Panc1 (cell line): ENCODE measurements around the gene ZDHHC8. TPM values are rescaled to one million over a fixed set of nuclear protein-coding genes. Genes with fewer than 3 reads are reported as not detected.

Source experiments
- ATAC-seq: fragments of 200-7000 bp; cut with Tn5 transposase; 2 replicates; pipeline ENCODE4 v1.9.1; 2020; ENCODE audit warnings: mild to moderate bottlenecking, moderate library complexity
- BruUV-seq: library from RNA; stranded (reverse); fragments of 400-500 nt; replicated peaks from 2 replicates; lab custom pipeline; 2021; lab: Mats Ljungman, UMichigan
- CTCF ChIA-PET: fragments of 300-600 bp; sonication (Branson Sonifier 250); formaldehyde crosslinking; loops from one replicate; lab custom pipeline; 2022; ENCODE audit warnings: antibody characterized with exemption; lab: Charles Lee
- POLR2A ChIA-PET: fragments of 300-600 bp; sonication (Branson Sonifier 250); formaldehyde crosslinking; loops from one replicate; lab custom pipeline; 2022; ENCODE audit warnings: antibody characterized with exemption; lab: Charles Lee
- DNase-seq: peaks from one replicate; pipeline ENCODE4 v3.0.0-alpha.2; 2010; ENCODE audit warnings: low read depth, low spot score
- H3K27ac ChIP-seq: 2 replicates; pipeline ENCODE4 v1.5.1; 2011; ENCODE audit warnings: mild to moderate bottlenecking, low read length, inconsistent platforms
- H3K27me3 ChIP-seq: fragments of 200-500 bp; sonication (Bioruptor generic); 2 replicates; pipeline ENCODE4 v1.6.0; 2014; ENCODE audit warnings: low read length, inconsistent platforms; ENCODE audit not compliant: control insufficient read depth, insufficient read depth
- H3K36me3 ChIP-seq: fragments of 200-500 bp; sonication (Bioruptor generic); 2 replicates; pipeline ENCODE4 v1.5.1; 2014; ENCODE audit warnings: inconsistent platforms, mild to moderate bottlenecking, low read length, moderate library complexity; ENCODE audit not compliant: control insufficient read depth, insufficient read depth
- H3K4me1 ChIP-seq: 2 replicates; pipeline ENCODE4 v1.5.1; 2011; ENCODE audit warnings: inconsistent platforms, mild to moderate bottlenecking, low read length, moderate library complexity; ENCODE audit not compliant: control insufficient read depth, insufficient read depth
- H3K4me3 ChIP-seq, 2 experiments: 2 replicates each; pipeline ENCODE4 v1.5.1; 2011 to 2012; ENCODE audit warnings: low read depth in 2 of 2, low read length in 2 of 2, mild to moderate bottlenecking in 2 of 2, inconsistent platforms in 1 of 2, moderate library complexity in 1 of 2
- H3K9me3 ChIP-seq: fragments of 200-500 bp; sonication (Bioruptor generic); 2 replicates; pipeline ENCODE4 v1.5.1; 2014; ENCODE audit warnings: low read depth, mild to moderate bottlenecking, inconsistent platforms, low read length, moderate library complexity; ENCODE audit not compliant: control insufficient read depth, insufficient read depth
- POLR2AphosphoS5 ChIP-seq: IDR thresholded peaks from 2 replicates; pipeline ENCODE4 v1.6.1; 2012; ENCODE audit warnings: mild to moderate bottlenecking, low read depth, low read length, moderate library complexity
- SIN3A ChIP-seq: IDR thresholded peaks from 2 replicates; pipeline ENCODE4 v1.6.1; 2012; ENCODE audit warnings: low read depth, mild to moderate bottlenecking, low read length, moderate library complexity, borderline replicate concordance; ENCODE audit not compliant: insufficient read depth
- TCF7L2 ChIP-seq: IDR thresholded peaks from 2 replicates; pipeline ENCODE4 v1.6.1; 2011; ENCODE audit warnings: mild to moderate bottlenecking, low read depth, low read length, inconsistent platforms
- in situ Hi-C: cut with HindIII; loops from 2 replicates; pipeline ENCODE4 v1.10.0; 2016; ENCODE audit warnings: low sequenced_read_pairs, low pct_unique_long_range_greater_than_20kb
- intact Hi-C: fragments of 100-400 bp; cut with micrococcal nuclease; formaldehyde crosslinking; loops from one replicate; pipeline ENCODE4 v1.10.0; 2022; ENCODE audit not compliant: unreplicated experiment
- total RNA-seq: library from RNA; stranded (reverse); gene quantifications from one replicate; pipeline ENCODE4 v1.2.1, GENCODE V29; 2021; ENCODE audit not compliant: unreplicated experiment
- TF ChIP-seq, protein P1 (sequence below), 2 experiments: IDR thresholded peaks; 2 replicates each; pipeline ENCODE4 v1.6.1; 2011 to 2012; ENCODE audit warnings: low read depth in 2 of 2, control low read depth in 1 of 2, low read length in 1 of 2, mild to moderate bottlenecking in 1 of 2, moderate library complexity in 1 of 2; ENCODE audit not compliant: insufficient read depth in 1 of 2
- TF ChIP-seq, protein P2 (sequence below): fragments of 450-650 bp; IDR thresholded peaks from 2 replicates; pipeline ENCODE4 v1.5.1; 2017; ENCODE audit warnings: mild to moderate bottlenecking

The ZDHHC8 gene
- total RNA-seq, 1 experiment from 2014 or later: 79.0 TPM

DNA sequence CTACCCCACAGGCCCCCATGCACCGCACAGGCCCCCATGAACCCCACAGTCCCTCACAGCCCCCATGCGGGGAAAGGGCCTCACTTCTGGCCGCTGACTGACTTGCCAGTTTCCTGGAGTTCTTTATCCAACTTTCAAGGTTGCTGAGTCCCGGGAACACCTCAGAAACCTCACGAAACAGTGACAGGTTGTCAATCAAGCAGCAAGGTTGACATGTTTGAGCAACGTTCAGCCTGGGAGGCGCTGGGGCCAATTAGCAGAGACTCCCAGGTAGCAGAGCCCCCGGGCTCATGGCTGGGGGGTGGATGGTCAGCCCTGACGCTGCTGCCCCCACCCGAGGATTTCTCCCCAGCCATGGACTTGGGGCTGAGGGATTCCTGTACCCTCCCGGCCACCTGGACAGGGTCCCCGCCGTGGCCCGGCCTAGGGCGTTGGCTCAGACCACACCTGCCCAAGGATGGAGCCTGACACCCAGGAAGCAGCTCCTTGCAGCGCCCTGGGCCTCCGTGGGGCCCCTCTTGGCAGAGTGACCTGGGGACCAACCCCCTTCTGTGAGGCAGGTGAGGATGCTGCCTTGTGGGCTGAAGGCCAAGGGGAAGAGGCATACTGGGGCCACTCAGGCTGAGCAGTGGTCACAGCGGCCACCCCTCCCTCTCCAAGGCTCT is 53.0 kb downstream of the ZDHHC8 start:
- ChIA-PET POLR2A (no interaction called here), CTCF (no interaction called here)
- no TSS peak for BruUV-seq

DNA sequence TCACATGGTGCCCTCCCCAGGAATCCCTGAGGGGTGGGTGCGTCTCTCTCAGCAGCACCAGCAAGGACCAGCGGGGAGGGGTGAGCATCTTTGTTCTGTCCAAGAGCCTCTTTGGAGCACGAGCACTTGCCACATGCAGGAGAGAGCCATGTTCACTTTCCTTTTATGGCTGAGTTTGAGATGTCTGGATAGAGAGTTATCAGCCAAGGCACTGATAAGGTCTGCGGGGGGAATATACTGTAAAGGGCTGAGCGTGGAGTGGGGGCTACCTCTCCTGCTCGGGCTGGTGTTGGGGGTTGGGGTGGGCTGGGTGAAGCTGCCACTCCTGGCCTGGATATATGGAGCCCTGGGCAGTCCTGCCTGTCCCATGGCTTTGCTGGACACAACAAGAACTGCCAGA is 54.1 kb downstream of the ZDHHC8 start:
- DNase-seq (no peak), ATAC-seq (no peak)
- in situ Hi-C loops (no loop called here), intact Hi-C loops (no loop called here)
- H3K27ac ChIP-seq: no peak overlapping the region
- no peaks in the 10 kb centered on the region for H3K27me3 ChIP-seq
- ChIA-PET CTCF (no interaction called here), POLR2A (no interaction called here)
- H3K9me3 ChIP-seq: no peaks in the 10 kb centered on the region
- H3K4me1 ChIP-seq: no peaks in the 10 kb centered on the region
- H3K4me3 ChIP-seq: no peak overlapping the region
- TF ChIP-seq, protein P1, sequence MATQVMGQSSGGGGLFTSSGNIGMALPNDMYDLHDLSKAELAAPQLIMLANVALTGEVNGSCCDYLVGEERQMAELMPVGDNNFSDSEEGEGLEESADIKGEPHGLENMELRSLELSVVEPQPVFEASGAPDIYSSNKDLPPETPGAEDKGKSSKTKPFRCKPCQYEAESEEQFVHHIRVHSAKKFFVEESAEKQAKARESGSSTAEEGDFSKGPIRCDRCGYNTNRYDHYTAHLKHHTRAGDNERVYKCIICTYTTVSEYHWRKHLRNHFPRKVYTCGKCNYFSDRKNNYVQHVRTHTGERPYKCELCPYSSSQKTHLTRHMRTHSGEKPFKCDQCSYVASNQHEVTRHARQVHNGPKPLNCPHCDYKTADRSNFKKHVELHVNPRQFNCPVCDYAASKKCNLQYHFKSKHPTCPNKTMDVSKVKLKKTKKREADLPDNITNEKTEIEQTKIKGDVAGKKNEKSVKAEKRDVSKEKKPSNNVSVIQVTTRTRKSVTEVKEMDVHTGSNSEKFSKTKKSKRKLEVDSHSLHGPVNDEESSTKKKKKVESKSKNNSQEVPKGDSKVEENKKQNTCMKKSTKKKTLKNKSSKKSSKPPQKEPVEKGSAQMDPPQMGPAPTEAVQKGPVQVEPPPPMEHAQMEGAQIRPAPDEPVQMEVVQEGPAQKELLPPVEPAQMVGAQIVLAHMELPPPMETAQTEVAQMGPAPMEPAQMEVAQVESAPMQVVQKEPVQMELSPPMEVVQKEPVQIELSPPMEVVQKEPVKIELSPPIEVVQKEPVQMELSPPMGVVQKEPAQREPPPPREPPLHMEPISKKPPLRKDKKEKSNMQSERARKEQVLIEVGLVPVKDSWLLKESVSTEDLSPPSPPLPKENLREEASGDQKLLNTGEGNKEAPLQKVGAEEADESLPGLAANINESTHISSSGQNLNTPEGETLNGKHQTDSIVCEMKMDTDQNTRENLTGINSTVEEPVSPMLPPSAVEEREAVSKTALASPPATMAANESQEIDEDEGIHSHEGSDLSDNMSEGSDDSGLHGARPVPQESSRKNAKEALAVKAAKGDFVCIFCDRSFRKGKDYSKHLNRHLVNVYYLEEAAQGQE (IDR thresholded peaks at IDR 0.05; ENCODE audit: insufficient read depth in 1 of 2, low read depth in 2 of 2, low read length in 1 of 2): no peak
- no peak for TF ChIP-seq POLR2AphosphoS5
- TF ChIP-seq TCF7L2: no peak
- no peak for TF ChIP-seq SIN3A
- TF ChIP-seq, protein P2, sequence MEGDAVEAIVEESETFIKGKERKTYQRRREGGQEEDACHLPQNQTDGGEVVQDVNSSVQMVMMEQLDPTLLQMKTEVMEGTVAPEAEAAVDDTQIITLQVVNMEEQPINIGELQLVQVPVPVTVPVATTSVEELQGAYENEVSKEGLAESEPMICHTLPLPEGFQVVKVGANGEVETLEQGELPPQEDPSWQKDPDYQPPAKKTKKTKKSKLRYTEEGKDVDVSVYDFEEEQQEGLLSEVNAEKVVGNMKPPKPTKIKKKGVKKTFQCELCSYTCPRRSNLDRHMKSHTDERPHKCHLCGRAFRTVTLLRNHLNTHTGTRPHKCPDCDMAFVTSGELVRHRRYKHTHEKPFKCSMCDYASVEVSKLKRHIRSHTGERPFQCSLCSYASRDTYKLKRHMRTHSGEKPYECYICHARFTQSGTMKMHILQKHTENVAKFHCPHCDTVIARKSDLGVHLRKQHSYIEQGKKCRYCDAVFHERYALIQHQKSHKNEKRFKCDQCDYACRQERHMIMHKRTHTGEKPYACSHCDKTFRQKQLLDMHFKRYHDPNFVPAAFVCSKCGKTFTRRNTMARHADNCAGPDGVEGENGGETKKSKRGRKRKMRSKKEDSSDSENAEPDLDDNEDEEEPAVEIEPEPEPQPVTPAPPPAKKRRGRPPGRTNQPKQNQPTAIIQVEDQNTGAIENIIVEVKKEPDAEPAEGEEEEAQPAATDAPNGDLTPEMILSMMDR: no peak
- BruUV-seq: no TSS peak
- no peaks in the 10 kb centered on the region for H3K36me3 ChIP-seq

More for the DNA sequence above, 53.0 kb downstream of the ZDHHC8 start:
- Histone ChIP-seq H3K27ac (no peak overlapping the region), H3K27me3 (no peaks in the 10 kb centered on the region), H3K4me3 (no peak overlapping the region), H3K9me3 (no peaks in the 10 kb centered on the region), H3K4me1 (no peaks in the 10 kb centered on the region), H3K36me3 (no peaks in the 10 kb centered on the region)
- in situ Hi-C loops (no loop called here), intact Hi-C loops (no loop called here)
- TF ChIP-seq, protein P2: no peak
- TF ChIP-seq SIN3A: no peak
- TF ChIP-seq TCF7L2: no peak
- TF ChIP-seq, protein P1 (IDR thresholded peaks at IDR 0.05; ENCODE audit: insufficient read depth in 1 of 2, low read depth in 2 of 2, low read length in 1 of 2): no peak
- TF ChIP-seq POLR2AphosphoS5: no peak
- ATAC-seq: no peak
- no peak for DNase-seq
